HCT116 (cell line): ENCODE data around the gene ZBED3. TPM values are rescaled to one million over a fixed set of nuclear protein-coding genes. Genes with fewer than 3 reads are reported as not detected.

Experiments used
- ATAC-seq: fragments of 200-7000 bp; cut with Tn5 transposase; 2 replicates; pipeline ENCODE4 v1.9.1; 2020; ENCODE audit warnings: mild to moderate bottlenecking, moderate library complexity
- BruUV-seq: library from RNA; stranded (reverse); fragments of 400-500 nt; replicated peaks from 2 replicates; lab custom pipeline; 2021; lab: Mats Ljungman, UMichigan
- CTCF ChIA-PET: fragments of 300-600 bp; sonication (Branson Sonifier 250); formaldehyde crosslinking; loops from one replicate; lab custom pipeline; 2021; ENCODE audit warnings: antibody characterized with exemption; lab: Charles Lee
- POLR2A ChIA-PET: fragments of 300-600, 350-600 bp; sonication (Branson Sonifier 250); formaldehyde crosslinking; loops from one replicate; lab custom pipeline; 2021; ENCODE audit warnings: antibody characterized with exemption; lab: Charles Lee
- RAD21 ChIA-PET, 2 experiments: fragments of 300-600 bp; sonication (Branson Sonifier 250); formaldehyde crosslinking; loops; one replicate each; lab custom pipeline; 2023; ENCODE audit warnings: low total read pairs in 2 of 2; ENCODE audit not compliant: uncharacterized antibody in 2 of 2, unreplicated experiment in 2 of 2, low non-redundant PET in 1 of 2; lab: Charles Lee
- DNase-seq: peaks from one replicate; pipeline ENCODE4 v3.0.0-alpha.2; 2010; ENCODE audit warnings: low read depth, low spot score
- H2AFZ ChIP-seq: fragments of 200-600 bp; shearing (Covaris generic), sonication (generic); 2 replicates; pipeline ENCODE4 v1.6.1; 2017; ENCODE audit warnings: low read depth, mixed run types, mixed read lengths, antibody characterized with exemption, low read length; ENCODE audit not compliant: poor library complexity, severe bottlenecking
- H3K27ac ChIP-seq: 2 replicates; pipeline ENCODE4 v1.5.1; 2012; ENCODE audit warnings: low read depth, low read length
- H3K27me3 ChIP-seq: fragments of 200-600 bp; sonication (generic); 2 replicates; pipeline ENCODE4 v1.6.1; 2016; ENCODE audit warnings: mixed run types, low read length, mixed read lengths; ENCODE audit not compliant: insufficient read depth
- H3K36me3 ChIP-seq, 2 experiments: fragments of 200-500 bp in 1 of 2; fragments of 200-600 bp in 1 of 2; sonication (Bioruptor generic) in 1 of 2; sonication (generic) in 1 of 2; 2 replicates each; pipeline versions ENCODE4 v1.5.1 to v1.6.1; 2014 to 2016; ENCODE audit warnings: low read length in 2 of 2, inconsistent platforms in 1 of 2, mixed read lengths in 1 of 2, mixed run types in 1 of 2; ENCODE audit not compliant: insufficient read depth in 2 of 2, control insufficient read depth in 1 of 2
- H3K4me1 ChIP-seq, 2 experiments: fragments of 200-600 bp in 1 of 2; sonication (generic) in 1 of 2; 2 replicates each; pipeline versions ENCODE4 v1.5.1 to v1.6.1; 2012 to 2017; ENCODE audit warnings: low read length in 2 of 2, inconsistent platforms in 1 of 2, mild to moderate bottlenecking in 1 of 2, mixed read lengths in 1 of 2, mixed run types in 1 of 2, moderate library complexity in 1 of 2; ENCODE audit not compliant: insufficient read depth in 2 of 2, control insufficient read depth in 1 of 2
- H3K4me2 ChIP-seq: fragments of 200-600 bp; sonication (generic); 2 replicates; pipeline ENCODE4 v1.6.1; 2017; ENCODE audit warnings: mixed run types, low read length, mixed read lengths
- H3K4me3 ChIP-seq, 2 experiments: fragments of 200-600 bp in 1 of 2; sonication (generic) in 1 of 2; replicated peaks in 1 of 2; 2 replicates each; pipeline ENCODE4 v1.5.1; 2011 to 2016; ENCODE audit warnings: low read length in 2 of 2, control low read depth in 1 of 2, low read depth in 1 of 2, mild to moderate bottlenecking in 1 of 2, mixed read lengths in 1 of 2, mixed run types in 1 of 2
- H3K79me2 ChIP-seq: fragments of 200-600 bp; sonication (generic); 2 replicates; pipeline ENCODE4 v1.6.1; 2017; ENCODE audit warnings: mild to moderate bottlenecking, mixed run types, low read length, moderate library complexity, mixed read lengths; ENCODE audit not compliant: insufficient read depth
- H3K9ac ChIP-seq: fragments of 200-600 bp; sonication (generic); 2 replicates; pipeline ENCODE4 v1.6.1; 2016; ENCODE audit warnings: low read length, mixed read lengths
- H3K9me2 ChIP-seq: fragments of 200-600 bp; sonication (generic), shearing (Covaris generic); 2 replicates; pipeline ENCODE4 v1.6.1; 2017; ENCODE audit warnings: mixed run types, mild to moderate bottlenecking, moderate library complexity; ENCODE audit not compliant: insufficient read depth
- H3K9me3 ChIP-seq, 2 experiments: fragments of 200-500 bp in 1 of 2; fragments of 200-600 bp in 1 of 2; sonication (Bioruptor generic) in 1 of 2; sonication (generic) in 1 of 2; 2 replicates each; pipeline ENCODE4 v1.6.1; 2014 to 2017; ENCODE audit warnings: low read length in 2 of 2, mixed read lengths in 2 of 2, inconsistent platforms in 1 of 2, low read depth in 1 of 2, mild to moderate bottlenecking in 1 of 2, mixed run types in 1 of 2, moderate library complexity in 1 of 2; ENCODE audit not compliant: control insufficient read depth in 1 of 2, insufficient read depth in 1 of 2
- H4K20me1 ChIP-seq: fragments of 200-600 bp; sonication (generic), shearing (Covaris generic); 2 replicates; pipeline ENCODE4 v1.6.1; 2017; ENCODE audit warnings: mixed run types, mild to moderate bottlenecking, moderate library complexity; ENCODE audit not compliant: insufficient read depth
- CBX3 ChIP-seq: IDR thresholded peaks from 2 replicates; pipeline ENCODE4 v1.6.1; 2012; ENCODE audit warnings: low read depth
- CEBPB ChIP-seq: IDR thresholded peaks from 2 replicates; pipeline ENCODE4 v1.6.1; 2012; ENCODE audit warnings: low read depth
- EGR1 ChIP-seq: IDR thresholded peaks from 2 replicates; pipeline ENCODE4 v1.6.1; 2012; ENCODE audit warnings: low read depth
- EZH2 ChIP-seq: fragments of 200-600 bp; sonication (generic); IDR thresholded peaks from 2 replicates; pipeline ENCODE4 v1.6.1; 2017; ENCODE audit warnings: antibody characterized with exemption, mixed run types
- FOSL1 ChIP-seq: IDR thresholded peaks from 2 replicates; pipeline ENCODE4 v1.6.1; 2012; ENCODE audit warnings: low read depth
- JUND ChIP-seq: IDR thresholded peaks from 2 replicates; pipeline ENCODE4 v1.6.1; 2012
- SIN3A ChIP-seq: IDR thresholded peaks from 2 replicates; pipeline ENCODE4 v1.6.1; 2012; ENCODE audit warnings: low read depth
- SRF ChIP-seq: IDR thresholded peaks from 2 replicates; pipeline ENCODE4 v1.6.1; 2012; ENCODE audit warnings: low read depth
- TCF7L2 ChIP-seq: IDR thresholded peaks from 2 replicates; pipeline ENCODE4 v1.7.0; 2011; ENCODE audit warnings: borderline replicate concordance, inconsistent platforms; ENCODE audit not compliant: insufficient read depth, insufficient read length; ENCODE audit errors: extremely low read depth
- ZFX ChIP-seq: fragments of 450-650 bp; IDR thresholded peaks from 2 replicates; pipeline ENCODE4 v1.6.1; 2017
- ZNF274 ChIP-seq: fragments of 200-500 bp; sonication (Bioruptor generic); IDR thresholded peaks from 2 replicates; pipeline ENCODE4 v1.6.1; 2014; ENCODE audit warnings: mild to moderate bottlenecking, low read depth, low read length, inconsistent platforms
- intact Hi-C: fragments of 100-400 bp; cut with micrococcal nuclease; formaldehyde crosslinking; loops from 2 replicates; pipeline ENCODE4 v1.10.0; 2022
- total RNA-seq: library from RNA; stranded (reverse); gene quantifications from one replicate; pipeline ENCODE4 v1.2.1, GENCODE V29; 2021; ENCODE audit not compliant: unreplicated experiment
- TF ChIP-seq, protein P1 (sequence below), 3 experiments: fragments of 200-600 bp in 1 of 3; sonication (generic) in 1 of 3; IDR thresholded peaks in 2 of 3; conservative IDR thresholded peaks in 1 of 3; 2 replicates each; pipeline ENCODE4 v1.5.1; 2012 to 2017; ENCODE audit warnings: low read depth in 2 of 3, low read length in 2 of 3, antibody characterized with exemption in 1 of 3, borderline replicate concordance in 1 of 3, control low read depth in 1 of 3, mild to moderate bottlenecking in 1 of 3, mixed read lengths in 1 of 3, mixed run types in 1 of 3, moderate library complexity in 1 of 3; ENCODE audit not compliant: insufficient read depth in 1 of 3
- TF ChIP-seq, protein P2 (sequence below): IDR thresholded peaks from 2 replicates; pipeline ENCODE4 v1.6.1; 2012
- TF ChIP-seq, protein P3 (sequence below): IDR thresholded peaks from 2 replicates; pipeline ENCODE4 v1.6.1; 2012
- TF ChIP-seq, protein P4 (sequence below): IDR thresholded peaks from 2 replicates; pipeline ENCODE4 v1.6.1; 2012; ENCODE audit warnings: low read depth
- TF ChIP-seq, protein P5 (sequence below): IDR thresholded peaks from 2 replicates; pipeline ENCODE4 v1.6.1; 2011; ENCODE audit warnings: mild to moderate bottlenecking, low read length, moderate library complexity; ENCODE audit not compliant: insufficient replicate concordance; ENCODE audit errors: extremely low read depth

The ZBED3 gene
- total RNA-seq, 1 experiment from 2014 or later = 12.7 TPM

DNA sequence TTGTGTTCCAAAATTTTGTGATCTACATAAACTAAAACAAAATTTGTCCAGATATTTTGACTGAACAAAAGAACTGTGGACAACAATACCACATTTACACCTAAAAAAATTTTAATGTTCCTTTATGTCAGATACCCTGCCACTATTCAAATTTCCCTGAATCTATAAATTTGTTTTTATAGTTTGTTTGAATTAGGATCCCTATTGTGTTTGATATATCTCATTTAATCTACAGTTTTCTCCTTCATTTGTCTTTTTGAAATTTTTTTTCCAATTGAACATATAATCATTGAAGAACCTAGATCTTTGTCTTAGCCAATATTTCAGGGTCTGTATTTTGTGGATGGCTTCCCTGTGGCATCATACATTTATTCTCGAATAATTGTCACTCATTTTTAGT is 51.1 kb downstream of the ZBED3 start:
- peaks cover 16 to 46% of the 10 kb centered on the region in 2 experiments; a peak in 3 of 4 replicates for H3K36me3 ChIP-seq

More for the DNA sequence above, 51.1 kb downstream of the ZBED3 start:
- BruUV-seq = no TSS peak
- Histone ChIP-seq H3K9ac (no peak overlapping the region), H3K4me3 (no peak overlapping the region), H3K27ac (no peak overlapping the region), H3K27me3 (no peaks in the 10 kb centered on the region), H3K9me2 (no peaks in the 10 kb centered on the region), H3K4me1 (peaks cover 5 to 10% of the 10 kb centered on the region in 2 experiments; a peak in 3 of 4 replicates), H3K9me3 (no peaks in the 10 kb centered on the region), H4K20me1 (no peaks in the 10 kb centered on the region), H3K79me2 (peaks cover 27% of the 10 kb centered on the region)
- ChIA-PET POLR2A (no interaction called here), CTCF (no interaction called here), RAD21 (no interaction called here)
- intact Hi-C loops = no loop called here
- TF ChIP-seq, protein P1, sequence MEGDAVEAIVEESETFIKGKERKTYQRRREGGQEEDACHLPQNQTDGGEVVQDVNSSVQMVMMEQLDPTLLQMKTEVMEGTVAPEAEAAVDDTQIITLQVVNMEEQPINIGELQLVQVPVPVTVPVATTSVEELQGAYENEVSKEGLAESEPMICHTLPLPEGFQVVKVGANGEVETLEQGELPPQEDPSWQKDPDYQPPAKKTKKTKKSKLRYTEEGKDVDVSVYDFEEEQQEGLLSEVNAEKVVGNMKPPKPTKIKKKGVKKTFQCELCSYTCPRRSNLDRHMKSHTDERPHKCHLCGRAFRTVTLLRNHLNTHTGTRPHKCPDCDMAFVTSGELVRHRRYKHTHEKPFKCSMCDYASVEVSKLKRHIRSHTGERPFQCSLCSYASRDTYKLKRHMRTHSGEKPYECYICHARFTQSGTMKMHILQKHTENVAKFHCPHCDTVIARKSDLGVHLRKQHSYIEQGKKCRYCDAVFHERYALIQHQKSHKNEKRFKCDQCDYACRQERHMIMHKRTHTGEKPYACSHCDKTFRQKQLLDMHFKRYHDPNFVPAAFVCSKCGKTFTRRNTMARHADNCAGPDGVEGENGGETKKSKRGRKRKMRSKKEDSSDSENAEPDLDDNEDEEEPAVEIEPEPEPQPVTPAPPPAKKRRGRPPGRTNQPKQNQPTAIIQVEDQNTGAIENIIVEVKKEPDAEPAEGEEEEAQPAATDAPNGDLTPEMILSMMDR (IDR thresholded peaks at IDR 0.05 in 2 of 3, conservative IDR thresholded peaks at IDR 0.05 in 1 of 3; ENCODE audit: borderline replicate concordance in 1 of 3, insufficient read depth in 1 of 3, low read depth in 2 of 3, low read length in 2 of 3) = no peak
- TF ChIP-seq EGR1 (no peak), CBX3 (no peak), CEBPB (no peak), ZFX (no peak), FOSL1 (no peak), TCF7L2 (no peak), ZNF274 (no peak), EZH2 (no peak), SRF (no peak), SIN3A (no peak), JUND (no peak)
- TF ChIP-seq, protein P2, sequence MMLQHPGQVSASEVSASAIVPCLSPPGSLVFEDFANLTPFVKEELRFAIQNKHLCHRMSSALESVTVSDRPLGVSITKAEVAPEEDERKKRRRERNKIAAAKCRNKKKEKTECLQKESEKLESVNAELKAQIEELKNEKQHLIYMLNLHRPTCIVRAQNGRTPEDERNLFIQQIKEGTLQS = no peak
- TF ChIP-seq, protein P3, sequence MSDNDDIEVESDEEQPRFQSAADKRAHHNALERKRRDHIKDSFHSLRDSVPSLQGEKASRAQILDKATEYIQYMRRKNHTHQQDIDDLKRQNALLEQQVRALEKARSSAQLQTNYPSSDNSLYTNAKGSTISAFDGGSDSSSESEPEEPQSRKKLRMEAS = no peak
- TF ChIP-seq, protein P4, sequence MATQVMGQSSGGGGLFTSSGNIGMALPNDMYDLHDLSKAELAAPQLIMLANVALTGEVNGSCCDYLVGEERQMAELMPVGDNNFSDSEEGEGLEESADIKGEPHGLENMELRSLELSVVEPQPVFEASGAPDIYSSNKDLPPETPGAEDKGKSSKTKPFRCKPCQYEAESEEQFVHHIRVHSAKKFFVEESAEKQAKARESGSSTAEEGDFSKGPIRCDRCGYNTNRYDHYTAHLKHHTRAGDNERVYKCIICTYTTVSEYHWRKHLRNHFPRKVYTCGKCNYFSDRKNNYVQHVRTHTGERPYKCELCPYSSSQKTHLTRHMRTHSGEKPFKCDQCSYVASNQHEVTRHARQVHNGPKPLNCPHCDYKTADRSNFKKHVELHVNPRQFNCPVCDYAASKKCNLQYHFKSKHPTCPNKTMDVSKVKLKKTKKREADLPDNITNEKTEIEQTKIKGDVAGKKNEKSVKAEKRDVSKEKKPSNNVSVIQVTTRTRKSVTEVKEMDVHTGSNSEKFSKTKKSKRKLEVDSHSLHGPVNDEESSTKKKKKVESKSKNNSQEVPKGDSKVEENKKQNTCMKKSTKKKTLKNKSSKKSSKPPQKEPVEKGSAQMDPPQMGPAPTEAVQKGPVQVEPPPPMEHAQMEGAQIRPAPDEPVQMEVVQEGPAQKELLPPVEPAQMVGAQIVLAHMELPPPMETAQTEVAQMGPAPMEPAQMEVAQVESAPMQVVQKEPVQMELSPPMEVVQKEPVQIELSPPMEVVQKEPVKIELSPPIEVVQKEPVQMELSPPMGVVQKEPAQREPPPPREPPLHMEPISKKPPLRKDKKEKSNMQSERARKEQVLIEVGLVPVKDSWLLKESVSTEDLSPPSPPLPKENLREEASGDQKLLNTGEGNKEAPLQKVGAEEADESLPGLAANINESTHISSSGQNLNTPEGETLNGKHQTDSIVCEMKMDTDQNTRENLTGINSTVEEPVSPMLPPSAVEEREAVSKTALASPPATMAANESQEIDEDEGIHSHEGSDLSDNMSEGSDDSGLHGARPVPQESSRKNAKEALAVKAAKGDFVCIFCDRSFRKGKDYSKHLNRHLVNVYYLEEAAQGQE = no peak
- TF ChIP-seq, protein P5, sequence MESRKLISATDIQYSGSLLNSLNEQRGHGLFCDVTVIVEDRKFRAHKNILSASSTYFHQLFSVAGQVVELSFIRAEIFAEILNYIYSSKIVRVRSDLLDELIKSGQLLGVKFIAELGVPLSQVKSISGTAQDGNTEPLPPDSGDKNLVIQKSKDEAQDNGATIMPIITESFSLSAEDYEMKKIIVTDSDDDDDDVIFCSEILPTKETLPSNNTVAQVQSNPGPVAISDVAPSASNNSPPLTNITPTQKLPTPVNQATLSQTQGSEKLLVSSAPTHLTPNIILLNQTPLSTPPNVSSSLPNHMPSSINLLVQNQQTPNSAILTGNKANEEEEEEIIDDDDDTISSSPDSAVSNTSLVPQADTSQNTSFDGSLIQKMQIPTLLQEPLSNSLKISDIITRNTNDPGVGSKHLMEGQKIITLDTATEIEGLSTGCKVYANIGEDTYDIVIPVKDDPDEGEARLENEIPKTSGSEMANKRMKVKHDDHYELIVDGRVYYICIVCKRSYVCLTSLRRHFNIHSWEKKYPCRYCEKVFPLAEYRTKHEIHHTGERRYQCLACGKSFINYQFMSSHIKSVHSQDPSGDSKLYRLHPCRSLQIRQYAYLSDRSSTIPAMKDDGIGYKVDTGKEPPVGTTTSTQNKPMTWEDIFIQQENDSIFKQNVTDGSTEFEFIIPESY = no peak
- TF ChIP-seq, all 23 proteins: peak for 0
- Histone ChIP-seq H2AFZ (no peak overlapping the region), H3K4me2 (no peak overlapping the region)
- ATAC-seq (no peak), DNase-seq (no peak)
